CD4-positive, alpha-beta T cell treated with Interleukin-17A for 4 hours (primary cell): ENCODE results near the gene CAMTA1.

ENCODE experiments used
- DNase-seq: peaks from one replicate; pipeline ENCODE4 v3.0.0-alpha.2; 2020; ENCODE audit warnings: mixed read lengths

The CAMTA1 gene

DNA sequence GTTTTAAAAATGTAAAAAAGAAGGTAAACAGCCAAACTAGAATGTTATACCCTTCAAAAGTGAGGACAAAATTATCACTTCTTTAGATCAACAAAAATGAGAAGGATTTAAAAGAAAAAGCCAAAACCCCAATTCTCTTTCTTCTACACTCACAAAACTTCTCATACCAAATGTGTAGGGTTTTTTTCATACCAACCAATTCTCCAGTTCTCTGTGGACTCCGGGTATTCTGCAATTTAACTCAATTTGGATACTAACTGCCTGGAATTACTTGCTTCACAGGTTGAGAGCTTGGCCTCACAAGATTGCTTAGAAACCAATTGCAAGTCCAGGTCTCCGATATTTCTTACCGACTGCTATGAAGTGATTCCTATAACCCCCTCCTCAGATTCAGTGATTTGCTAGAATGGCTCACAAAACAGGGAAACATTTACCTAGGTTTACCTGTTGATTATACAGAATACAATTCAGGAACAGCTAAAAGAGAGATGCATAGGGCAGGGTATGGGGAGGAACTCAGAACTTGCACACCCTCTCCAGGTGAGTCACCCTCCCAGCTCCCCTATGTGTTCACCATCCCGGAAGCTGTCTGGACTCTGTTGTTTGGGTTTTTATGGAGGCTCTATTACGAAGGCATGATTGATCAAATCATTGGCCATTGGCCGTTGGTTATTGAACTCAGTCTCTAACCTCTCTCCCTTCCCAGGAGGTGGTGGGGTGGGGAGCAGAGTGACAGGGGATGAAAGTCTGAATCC is 67.1 kb downstream of the CAMTA1 start:
- DNase-seq, result no peak

DNA sequence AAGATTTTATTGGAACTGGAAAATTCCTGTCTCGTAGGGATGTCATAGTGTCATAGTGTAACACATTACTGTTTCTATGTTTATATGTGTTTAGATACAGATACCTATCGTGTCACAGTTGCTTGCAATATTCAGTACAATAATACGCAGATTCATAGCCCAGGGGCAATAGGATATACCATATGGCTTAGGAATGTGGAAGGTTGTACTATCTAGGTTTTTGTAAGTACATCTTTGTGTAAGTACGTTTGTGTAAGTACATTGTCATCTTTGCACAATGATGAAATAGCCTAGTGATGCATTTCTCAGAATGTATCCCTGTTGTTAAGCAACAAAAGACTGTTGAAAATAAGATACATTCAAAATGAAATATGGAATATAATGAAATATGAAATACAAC is 68.9 kb downstream of the CAMTA1 start:
- DNase-seq, result no peak

DNA sequence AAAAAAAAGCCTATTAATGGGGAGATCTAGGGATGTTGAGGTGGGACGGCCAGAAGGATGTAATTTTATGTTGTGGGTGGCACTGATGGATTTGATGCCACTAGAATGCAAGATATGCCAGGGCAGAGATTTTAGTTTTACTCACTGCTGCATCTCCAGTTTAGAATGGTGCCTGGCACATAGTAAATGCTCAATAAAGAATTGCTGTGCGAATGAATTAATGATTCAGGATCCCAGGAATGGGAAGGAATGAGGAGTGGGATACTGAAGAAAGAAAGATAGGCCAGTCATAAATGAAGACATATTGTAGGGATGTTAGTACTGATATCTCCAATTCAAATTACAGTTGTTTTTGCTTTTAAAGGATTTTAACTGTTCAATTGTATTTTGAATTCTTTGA is 72.6 kb downstream of the CAMTA1 start:
- no peak for DNase-seq

DNA sequence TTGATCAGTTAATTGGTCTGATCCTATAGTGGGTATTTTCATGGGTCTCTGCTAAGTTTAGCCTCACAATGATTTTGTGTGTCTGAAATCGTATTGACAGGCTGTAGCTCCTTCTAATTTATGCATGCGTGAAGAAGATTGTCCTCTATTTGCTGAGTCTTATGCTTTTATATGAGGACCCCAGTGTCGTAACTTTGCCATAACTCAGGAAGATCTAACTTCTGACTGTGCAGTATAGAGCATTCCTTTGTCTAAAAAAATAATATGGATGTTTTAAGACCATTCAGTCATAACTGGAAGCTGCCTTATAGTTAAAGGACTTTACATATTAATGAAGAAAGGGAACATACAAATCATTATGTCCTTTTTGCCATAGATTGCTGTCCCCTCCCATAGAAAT is 73.3 kb downstream of the CAMTA1 start:
- no peak for DNase-seq

DNA sequence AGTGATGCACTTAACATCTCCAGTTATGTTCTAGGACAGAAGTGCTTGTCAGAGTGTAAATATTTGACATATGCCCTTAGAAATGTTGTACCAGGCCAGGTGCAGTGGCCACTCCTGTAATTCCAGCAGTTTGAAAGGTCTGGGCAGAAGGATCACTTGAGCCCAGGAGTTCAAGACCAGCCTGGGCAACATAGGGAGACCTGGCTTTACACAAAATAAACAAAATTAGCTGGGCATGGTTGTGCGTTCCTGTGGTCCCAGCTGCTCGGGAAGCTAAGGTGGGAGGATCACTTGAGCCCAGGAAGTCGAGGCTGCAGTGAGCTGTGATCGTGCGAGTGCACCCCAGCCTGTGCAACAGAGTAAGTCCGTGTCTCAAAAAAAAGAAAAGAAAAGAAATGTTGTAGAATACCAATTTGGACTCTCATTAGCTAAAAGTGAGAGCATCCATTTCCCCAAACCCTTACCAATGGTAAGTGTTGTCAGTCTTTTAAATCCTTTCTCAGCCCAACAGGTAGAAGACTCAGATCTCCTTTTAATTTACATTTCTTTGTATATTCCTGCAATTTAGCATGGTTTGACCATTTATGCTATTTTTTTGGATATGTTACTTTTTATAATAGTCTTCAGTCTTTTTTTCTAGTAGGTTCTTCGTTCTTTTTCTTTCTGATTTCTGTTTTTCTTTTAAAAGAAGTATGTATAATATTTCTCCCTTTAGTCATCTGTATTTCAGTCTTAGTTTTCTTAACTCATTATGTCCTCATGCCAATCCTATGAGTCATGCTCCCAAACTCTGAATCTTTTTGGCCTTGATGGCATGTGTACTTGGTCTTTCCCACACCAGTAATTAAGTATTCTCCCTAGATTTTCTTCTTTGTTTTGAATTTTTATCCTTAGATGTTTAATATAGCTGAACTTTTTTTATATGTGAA is 74.4 kb downstream of the CAMTA1 start:
- no peak for DNase-seq

DNA sequence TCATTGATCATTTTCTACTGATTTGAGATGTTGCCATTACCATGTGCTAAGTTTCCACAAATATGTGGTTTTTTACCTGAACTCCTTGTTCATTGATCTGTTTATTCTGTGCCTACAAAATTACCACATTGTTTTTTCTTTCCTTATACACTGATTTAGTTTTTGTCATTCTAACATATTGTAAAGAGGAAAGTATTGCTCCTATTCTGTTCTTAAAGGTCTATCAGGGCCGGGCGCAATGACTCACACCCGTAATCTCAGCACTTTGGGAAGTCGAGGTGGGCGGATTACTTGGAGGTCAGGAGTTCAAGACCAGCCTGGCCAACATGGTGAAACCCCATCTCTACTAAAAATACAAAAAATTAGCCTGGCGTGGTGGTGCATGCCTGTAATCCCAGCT is 75.1 kb downstream of the CAMTA1 start:
- DNase-seq, result no peak

DNA sequence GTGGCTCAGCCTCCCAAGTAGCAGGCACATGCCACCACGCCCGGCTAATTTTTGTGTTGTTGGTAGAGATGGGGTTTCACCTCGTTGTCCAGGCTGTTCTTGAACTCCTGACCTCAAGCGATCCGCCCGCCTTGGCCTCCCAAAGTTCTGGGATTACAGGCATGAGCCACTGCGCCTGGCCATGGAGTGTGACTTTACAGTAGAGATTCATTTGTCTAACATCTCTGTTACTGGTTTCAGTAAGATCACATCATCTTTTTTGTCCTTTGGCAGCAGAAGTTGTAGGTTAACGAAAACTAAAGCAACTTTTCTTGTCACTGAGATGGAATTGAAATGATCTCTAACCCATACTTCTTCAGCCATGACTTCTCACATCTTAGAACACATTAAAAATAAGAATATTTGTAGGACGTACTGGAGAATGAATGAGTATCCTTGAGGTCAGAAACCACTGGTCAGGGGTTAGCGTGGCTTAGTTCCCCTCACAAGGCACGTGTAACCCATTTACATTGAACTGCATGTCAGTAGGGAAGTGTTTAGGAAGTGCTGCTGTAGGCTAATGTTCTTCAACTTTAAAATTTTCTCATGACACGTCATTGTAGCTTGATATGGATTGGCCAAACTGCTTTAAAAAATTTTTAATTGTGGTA is 75.9 kb downstream of the CAMTA1 start:
- DNase-seq, result no peak

DNA sequence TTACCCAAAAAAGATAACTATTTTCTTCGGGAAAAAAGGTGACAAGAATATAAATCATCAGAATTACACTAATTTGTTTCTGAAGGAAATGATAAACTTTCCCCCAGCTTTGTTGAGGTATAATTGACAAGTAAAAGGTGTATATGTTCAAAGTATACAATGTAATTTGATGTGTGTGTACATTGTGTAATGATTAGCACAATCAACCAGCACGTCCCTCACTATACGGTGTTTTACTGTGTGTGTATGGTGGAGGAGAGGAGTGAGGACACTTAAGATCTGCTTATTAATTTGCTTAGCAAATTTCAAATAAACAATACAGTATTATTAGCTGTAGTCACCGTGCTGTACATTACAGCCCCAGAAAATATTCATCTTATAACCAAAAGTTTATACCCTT is 77.7 kb downstream of the CAMTA1 start:
- no peak for DNase-seq

DNA sequence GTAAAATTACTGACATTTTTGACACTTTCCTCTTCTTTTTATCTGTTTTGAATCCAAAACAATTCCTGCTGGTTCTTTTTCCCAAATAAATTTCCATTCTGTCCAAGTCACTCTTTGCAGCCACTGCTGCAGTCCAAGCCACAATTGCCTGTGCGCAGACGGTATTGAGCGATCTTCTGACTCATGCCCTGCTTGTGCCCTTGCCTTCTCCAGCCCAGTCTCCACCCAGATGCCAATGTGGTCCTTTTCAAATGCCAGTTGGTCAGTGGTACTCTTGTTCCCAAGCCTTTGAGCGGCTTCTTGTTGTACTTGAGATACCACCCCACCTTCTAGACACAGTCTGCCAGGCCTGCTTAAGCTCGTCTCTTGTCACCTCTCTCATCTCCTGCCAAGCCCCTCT is 78.9 kb downstream of the CAMTA1 start:
- DNase-seq, result no peak

DNA sequence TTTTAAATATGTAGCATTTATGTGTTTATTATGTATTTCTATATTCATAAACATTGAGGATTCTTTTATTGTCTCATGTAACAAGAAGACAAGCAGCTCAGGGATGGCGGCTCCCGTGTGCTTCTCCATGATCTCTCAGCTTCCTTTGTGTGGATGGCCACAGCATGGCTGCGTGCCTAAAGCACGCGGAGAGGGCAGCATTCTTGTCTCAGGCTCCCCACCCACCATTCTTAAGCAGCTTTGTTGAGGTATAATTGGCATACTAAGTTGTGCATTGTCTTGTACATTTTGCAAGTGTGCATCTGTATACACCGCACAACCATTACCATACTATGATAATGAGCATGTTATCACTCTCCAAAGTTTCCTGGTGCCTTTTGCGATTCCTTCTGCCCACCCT is 81.6 kb downstream of the CAMTA1 start:
- no peak for DNase-seq

DNA sequence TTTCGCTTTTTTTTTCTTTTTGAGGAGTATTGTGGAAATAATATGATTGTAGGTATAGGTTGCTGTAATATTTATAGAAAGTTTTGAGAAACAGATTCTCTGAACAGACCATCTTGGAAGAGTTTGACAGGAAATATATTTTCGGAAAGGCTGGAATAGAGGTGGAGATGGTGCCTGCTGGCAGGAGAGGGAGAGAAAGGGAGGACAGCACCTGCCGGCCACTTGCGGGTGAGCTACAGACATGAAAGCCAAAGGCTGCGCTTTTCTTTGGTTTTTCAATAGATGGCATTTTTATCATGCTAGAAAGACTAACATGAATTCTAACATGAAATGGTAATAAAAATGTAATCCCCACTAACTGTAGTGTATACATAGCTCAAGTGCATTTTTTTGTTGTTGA is 82.1 kb downstream of the CAMTA1 start:
- DNase-seq, result no peak

DNA sequence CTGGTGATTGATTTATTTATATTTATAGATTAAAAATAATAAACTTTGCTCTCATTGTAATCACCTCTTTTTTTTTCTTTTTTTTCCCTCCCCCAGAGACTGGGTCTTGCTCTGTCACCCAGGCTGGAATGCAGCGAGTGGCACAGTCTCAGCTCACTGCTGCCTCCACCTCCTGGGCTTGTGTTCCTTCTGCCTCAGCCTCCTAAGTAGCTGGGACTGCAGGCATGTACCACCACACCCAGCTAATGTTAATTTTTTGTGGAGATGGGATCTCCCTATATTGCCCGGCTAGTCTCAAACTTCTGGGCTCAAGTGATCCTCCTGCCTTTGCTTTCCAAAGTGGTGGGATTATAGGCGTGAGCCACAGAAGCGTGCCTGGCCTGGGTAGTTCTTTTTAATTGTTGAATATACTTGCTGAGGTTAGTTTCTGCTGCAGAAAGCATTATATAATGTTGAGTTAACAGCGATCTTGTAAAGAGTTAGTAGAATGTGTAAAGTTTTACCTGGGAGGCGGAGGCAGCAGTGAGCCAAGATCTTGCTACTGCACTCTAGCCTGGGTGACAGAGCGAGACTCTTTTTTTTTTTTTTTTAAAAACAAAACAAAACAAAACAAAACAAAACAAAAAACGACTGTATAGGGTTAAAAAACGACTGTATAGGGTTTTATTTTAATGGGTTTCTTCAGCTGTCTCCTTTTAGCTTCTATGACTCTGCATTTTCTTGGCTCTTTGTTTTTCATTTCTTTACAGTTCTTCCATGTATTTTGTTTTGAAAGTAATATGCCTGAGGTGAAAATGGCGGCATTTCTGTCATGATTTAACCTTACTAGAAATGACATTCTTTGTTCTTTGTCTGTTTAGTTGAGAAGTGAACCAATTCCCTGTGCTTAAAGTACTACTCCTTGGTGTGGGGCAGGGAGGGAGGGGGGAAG is 82.7 kb downstream of the CAMTA1 start:
- DNase-seq, result no peak

DNA sequence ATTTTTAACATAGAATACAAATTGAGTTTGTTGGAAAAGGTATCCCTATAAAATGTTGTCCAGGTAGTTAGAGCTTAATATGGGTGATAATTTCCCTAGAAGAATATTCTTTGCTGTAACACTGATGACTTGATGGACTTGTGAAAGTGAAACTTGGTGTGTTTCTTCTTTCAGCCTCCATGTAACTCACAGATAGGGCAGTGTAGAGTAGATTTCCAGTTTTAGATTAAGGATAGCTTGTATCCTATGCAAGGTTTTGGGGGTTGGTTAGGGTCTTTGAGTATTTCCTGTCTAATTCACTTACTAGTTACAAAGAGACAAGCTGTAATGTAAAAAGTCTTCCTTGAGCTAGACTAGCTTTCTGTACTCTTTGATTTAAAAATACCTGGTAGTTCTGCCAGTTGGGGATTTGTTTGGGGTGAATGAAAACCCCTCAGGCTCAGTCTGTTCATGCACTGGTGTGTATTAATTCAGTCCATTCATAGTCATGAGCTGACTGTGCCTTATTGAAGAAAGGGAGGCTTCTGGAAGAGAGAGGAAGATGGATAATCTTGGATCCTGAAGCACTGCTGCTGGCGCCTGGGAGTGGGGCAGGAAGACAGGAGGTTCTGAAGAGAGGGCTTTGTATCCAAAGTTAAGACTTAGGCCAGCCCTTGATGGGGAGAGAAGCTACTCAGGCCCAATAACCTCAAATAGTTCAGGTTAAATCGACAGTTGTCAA is 83.6 kb downstream of the CAMTA1 start:
- no peak for DNase-seq

DNA sequence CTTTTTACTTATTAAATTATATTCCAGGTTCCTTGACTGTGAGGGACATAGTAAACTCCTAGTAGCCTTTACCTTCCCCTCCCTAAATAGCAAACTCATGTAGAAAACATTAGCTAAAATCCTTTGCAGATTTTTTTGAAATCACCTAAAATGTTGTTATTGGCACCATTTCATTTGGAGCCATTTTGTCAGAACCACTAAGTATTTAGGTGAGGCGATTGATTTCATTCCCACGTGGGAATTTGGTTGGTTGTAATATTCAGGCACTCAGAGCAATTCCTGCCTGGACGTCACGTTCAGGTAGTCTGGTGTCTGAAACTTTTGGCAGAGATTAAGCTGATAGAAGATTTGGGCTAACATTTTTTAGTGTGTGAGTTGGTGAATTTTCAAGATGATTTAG is 84.3 kb downstream of the CAMTA1 start:
- DNase-seq, result no peak

DNA sequence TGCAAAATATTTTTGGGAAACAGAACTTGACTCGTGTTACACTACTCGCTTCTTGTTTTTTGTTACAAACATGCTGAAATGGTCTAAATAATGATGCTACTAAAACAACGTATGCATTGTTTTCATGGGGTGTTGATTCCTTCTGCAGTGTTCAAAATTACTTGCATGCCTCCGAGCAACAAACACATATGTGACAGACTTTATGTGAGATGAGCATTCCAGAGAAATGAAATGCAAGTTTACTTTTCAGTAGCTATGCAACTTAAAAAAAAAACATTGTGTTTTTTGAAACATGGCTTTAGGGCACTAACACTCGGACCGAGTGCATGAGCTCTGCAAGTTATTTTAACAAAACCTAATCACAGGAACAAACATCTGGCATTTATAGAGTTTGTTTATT is 84.8 kb downstream of the CAMTA1 start:
- DNase-seq, result no peak

DNA sequence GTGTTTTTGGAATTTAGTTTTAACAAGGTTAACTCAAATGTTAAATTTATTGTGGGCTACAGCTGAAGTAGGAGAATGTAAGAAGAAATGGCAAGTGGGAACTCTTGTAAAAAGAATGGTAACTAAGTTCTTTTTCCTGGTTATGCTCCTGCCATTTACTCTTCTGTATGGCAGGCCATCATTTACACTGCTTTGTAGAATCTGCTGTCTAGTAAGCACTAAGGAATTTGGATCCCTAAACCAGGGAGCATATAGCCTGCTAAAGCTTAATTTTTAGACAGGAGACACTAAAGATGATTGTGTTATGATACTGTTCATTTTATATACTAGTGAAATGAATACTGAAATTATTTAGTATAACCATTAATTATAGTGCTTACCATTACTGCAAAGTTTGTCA is 85.3 kb downstream of the CAMTA1 start:
- DNase-seq, result no peak

DNA sequence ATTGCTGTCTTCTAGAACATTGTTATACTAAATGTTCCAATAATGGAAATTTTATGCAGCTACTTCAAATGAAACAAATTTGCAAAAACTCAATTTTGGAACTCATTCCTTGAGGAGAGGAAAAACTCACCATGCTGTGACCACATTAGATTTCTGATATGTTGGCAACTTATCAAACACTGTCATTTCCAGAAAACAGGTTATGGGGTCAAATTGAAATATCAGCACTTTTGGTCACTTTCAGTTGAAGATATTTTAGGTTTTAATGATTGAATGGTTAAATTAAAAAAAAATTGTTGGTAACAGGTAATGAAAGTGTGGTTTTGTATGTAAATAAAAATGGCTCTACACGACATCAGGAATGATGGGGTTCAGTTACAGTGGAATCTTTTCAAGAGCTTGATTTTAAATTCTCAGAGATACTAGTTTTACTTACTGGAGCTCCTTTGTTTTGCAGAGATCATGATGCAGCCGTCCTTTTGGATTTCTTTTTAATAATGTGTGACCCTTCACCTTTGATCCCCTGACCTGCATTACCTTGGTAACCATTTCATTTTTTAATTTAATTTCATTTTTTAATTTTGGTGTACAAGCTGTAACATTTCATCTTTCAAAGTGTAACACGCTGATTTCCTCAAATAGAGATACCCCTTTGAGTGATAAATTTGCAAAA is 86.2 kb downstream of the CAMTA1 start:
- DNase-seq, result no peak

DNA sequence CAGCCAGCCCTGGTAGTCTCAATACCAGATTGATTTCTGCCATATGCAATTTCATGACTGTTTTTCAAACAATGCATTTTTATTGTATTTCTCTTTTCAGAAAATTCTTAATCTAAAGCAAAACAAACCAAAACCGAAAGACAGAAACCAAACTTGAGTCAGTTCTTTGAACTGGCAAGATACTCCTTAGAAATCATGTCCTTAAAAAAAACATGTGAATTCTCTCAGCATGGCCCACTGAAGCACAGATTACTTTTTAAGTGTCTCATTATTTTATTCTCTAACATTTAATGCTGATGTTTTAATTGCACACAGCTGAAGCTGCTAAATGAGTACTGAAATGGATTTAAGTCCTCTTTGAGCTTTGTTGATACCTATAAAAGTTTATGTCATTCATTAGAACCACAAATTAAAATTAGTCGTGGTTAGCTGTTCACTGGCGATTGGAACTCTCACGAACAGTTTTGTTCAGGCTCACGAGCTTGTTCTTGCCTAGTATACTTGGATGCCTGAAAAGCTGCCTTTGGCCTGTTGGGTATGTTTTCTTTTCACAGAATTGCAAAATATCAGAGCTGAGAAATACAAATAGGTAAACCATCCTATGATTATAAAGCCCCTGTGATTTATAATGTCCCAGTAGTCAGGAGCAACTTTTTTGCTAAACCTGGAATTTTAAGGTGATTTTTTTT is 87.5 kb downstream of the CAMTA1 start:
- DNase-seq, result no peak

DNA sequence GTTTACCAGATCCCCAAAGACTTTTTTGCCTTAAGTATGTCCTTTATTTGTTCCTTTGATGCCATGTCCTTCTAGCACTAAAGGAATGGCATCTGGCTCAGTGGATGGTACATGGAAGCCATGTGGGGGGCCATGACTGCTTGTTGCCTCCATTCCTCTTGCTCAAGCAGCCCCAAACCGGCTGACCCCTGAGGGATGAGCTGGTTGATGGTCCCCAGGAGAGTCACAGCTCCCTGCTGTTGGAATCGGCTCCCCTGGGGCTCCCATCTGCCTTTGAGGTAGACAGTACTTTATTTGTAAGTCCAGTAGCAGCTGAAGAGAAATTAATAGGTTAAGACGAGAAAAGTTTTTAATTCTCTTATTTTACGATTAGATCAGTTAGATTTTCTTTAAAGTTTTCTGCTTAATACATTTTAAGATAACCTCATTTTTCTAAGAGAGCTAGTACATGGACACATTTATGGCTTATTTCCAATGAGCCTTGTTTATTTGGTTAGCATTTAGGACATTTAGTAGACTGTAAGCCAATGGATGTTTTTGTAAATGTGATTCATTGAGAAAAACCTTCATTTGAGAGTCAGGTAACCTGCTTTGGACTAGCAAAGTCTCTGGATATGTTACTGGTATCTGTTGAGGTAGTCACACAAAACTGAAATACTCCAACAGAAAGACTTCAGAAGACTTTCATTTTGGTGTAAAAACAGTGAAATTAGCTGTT is 88.2 kb downstream of the CAMTA1 start:
- DNase-seq, result no peak

DNA sequence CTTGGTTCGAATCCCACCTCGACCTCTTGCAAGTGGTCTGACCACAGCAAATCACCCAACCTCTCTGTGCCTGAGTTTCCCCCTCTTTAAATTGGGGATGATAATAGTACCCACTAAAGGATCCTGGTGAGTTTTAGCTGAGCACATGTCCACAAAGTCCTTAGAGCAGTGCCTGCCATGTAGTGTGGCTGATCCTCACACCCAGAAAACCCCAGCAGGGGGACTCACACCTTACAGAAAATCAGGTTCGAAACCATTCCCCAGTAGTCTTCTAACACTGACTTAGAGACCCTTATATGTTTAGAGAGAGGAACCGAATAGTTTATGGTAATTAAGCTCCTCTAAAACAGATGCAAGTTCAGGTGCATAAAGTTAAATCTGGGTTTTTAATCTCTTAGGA is 89.0 kb downstream of the CAMTA1 start:
- DNase-seq, result no peak
